KOPT-K1 (cell line): ENCODE data around the gene MEGF6.

ENCODE experiments used
- H3K27ac ChIP-seq: fragments of 200-600 bp; sonication (generic); 2 replicates; pipeline ENCODE4 v1.5.1; 2016; ENCODE audit warnings: antibody characterized with exemption, mild to moderate bottlenecking, low read depth, low read length; ENCODE audit not compliant: poor library complexity, severe bottlenecking
- H3K36me3 ChIP-seq: fragments of 200-600 bp; sonication (generic); 2 replicates; pipeline ENCODE4 v1.5.1; 2017; ENCODE audit warnings: antibody characterized with exemption, mild to moderate bottlenecking, low read length, moderate library complexity; ENCODE audit not compliant: insufficient read depth
- H3K9me3 ChIP-seq: fragments of 200-600 bp; sonication (generic); 2 replicates; pipeline ENCODE4 v1.5.1; 2017; ENCODE audit warnings: antibody characterized with exemption, low read length, mild to moderate bottlenecking; ENCODE audit not compliant: insufficient read depth, poor library complexity, severe bottlenecking

Gene MEGF6

DNA sequence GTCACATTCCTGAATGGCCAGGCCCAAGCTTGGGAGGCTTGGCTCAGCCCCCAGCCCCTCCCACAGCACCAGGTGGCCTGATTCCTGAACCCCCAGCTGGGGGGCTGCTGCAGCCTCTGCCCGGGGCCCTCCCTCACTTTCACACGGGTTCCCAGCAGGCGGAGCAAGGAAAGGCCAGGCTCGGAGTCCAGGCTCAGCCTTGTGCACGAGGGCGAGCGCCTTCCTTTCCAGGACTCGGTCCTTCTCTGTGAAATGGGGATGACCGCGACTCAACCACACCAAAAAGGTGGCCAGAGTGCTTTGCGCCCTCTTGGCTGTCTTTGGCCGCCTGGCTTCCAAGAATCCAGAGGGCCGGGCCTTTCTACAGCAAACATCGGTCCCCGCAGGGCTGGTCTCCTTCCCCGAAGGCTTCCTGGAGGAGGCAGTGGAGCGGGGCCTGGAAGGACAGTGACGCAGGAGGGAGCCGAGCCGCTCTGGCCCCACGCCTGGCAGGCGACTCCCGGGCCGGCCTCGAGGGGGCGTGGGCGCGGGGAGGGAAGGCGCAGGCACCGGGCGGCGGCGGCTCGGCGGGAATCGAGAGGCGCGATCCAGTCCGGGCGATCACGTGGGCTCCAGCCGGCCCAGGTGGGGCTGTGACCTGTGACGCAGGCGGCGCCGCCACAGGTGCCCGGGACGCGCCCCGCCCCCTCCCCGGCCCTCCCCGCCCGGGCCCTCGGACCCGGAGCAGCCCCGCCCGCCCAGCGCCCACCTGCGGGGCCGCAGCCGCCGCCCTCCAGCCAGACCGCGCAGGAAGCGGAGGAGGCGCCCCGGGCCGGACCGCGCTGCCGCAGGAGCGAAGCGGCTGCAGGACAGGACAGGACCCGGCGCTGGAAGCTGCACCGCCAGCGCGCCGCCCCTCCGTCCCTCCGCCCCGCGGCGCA, 157.2 kb downstream of the MEGF6 start, which contains the start of gene ARHGEF16:
Gene ARHGEF16 (plus strand): TSS at position 775 of the 920 bp plus-strand sequence. CDS start 8,420 bp downstream, outside the sequence.
- Histone ChIP-seq H3K36me3 (no peaks in the 10 kb centered on the region), H3K9me3 (no peaks in the 10 kb centered on the region), H3K27ac (no peak within 1 kb of the TSS)

GRCh38 chr1:3453203-3453761, 158.0 kb downstream of the MEGF6 start:
- Histone ChIP-seq H3K27ac (no peak overlapping the region), H3K36me3 (no peaks in the 10 kb centered on the region), H3K9me3 (no peaks in the 10 kb centered on the region)

DNA sequence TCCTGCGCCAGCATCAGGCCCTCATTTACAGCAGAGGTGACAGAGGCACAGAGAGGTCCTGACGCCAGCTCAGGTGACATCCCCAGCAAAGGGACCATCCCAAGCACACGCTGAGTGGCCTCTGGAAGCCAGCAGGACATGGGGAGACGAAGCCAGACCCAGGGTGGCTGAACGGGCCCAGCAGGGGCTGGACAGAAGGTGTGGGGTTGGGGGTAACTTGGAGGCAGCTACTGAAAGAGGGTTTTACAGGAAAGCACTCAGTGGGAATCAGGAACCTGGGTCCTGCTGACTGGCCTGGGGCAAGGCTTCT, 158.5 kb downstream of the MEGF6 start:
- Histone ChIP-seq H3K27ac (no peak overlapping the region), H3K9me3 (no peaks in the 10 kb centered on the region), H3K36me3 (no peaks in the 10 kb centered on the region)

GRCh38 chr1:3451994-3452865, 159.1 kb downstream of the MEGF6 start:
- Histone ChIP-seq H3K36me3 (no peaks in the 10 kb centered on the region), H3K27ac (no peak overlapping the region), H3K9me3 (no peaks in the 10 kb centered on the region)

GRCh38 chr1:3450983-3451382, 160.3 kb downstream of the MEGF6 start:
- Histone ChIP-seq H3K9me3 (peaks cover 6% of the 10 kb centered on the region), H3K36me3 (no peaks in the 10 kb centered on the region), H3K27ac (no peak overlapping the region)

GRCh38 chr1:3450202-3450863, 161.0 kb downstream of the MEGF6 start:
- Histone ChIP-seq H3K36me3 (no peaks in the 10 kb centered on the region), H3K9me3 (peaks cover 6% of the 10 kb centered on the region), H3K27ac (no peak overlapping the region)

DNA sequence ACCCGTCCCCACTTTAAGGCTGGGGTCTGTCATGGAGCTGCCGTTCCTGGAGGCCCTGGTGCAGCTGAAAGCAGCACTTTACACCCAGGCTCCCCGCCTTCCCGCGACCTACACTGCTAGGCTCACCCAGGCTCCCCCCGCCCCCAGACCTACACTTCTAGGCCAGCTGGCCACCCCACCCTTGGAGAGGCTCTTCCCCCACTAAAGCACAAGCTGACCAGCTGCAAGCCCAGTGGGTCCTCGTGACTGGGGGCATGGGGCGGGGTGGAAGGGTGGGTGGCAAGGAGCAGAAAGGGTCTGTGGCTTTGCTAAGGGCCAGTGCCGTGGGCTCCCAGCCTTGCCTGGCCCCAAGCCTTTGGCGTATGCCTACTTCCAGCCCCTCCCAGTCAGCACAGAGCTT, 166.6 kb downstream of the MEGF6 start:
- Histone ChIP-seq H3K36me3 (no peaks in the 10 kb centered on the region), H3K9me3 (peaks cover 6% of the 10 kb centered on the region), H3K27ac (no peak overlapping the region)

- Histone ChIP-seq H3K27ac (no peak overlapping the region), H3K36me3 (no peaks in the 10 kb centered on the region), H3K9me3 (peaks cover 6% of the 10 kb centered on the region)
Observed at GRCh38 chr1:3444298-3444697, 167.0 kb downstream of the MEGF6 start.

DNA sequence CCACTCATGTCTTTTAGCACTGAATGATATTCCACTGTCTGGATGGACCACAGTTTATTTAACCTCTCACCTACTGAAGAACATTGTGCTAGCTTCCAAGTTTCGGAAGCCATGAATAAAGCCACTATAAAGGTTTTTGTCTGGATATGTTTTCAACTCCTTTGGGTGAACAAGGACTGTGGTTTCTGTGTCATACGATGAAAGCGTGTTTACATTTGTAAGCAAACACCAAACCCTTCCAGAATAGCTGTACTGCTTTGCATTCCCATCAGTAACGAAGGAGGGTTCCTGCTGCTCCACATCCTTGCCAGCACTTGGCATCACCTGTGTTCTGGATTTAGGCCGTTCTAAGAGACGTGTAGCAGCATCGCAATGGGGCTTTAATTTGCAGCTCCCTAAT, 167.5 kb downstream of the MEGF6 start:
- Histone ChIP-seq H3K36me3 (no peaks in the 10 kb centered on the region), H3K9me3 (peaks cover 6% of the 10 kb centered on the region), H3K27ac (no peak overlapping the region)

DNA sequence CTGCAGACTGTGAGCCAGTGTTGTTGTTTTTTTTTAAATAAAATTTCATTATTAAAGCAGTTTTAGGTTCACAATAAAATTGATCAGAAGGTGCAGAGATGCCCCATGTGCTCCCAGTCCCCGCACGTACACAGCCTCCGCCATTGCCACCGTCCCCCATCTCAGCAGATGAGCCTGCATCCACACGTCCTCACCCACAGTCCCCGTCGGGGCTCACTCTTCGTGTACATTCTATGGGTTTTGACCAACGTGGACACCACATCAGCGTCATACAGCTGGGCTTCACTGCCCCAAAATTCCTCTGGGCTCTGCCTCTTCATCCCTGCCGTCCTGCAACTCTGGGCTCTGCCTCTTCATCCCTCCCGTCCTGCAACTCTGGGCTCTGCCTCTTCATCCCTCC, 168.4 kb downstream of the MEGF6 start:
- Histone ChIP-seq H3K36me3 (no peaks in the 10 kb centered on the region), H3K9me3 (peaks cover 6% of the 10 kb centered on the region), H3K27ac (no peak overlapping the region)

DNA sequence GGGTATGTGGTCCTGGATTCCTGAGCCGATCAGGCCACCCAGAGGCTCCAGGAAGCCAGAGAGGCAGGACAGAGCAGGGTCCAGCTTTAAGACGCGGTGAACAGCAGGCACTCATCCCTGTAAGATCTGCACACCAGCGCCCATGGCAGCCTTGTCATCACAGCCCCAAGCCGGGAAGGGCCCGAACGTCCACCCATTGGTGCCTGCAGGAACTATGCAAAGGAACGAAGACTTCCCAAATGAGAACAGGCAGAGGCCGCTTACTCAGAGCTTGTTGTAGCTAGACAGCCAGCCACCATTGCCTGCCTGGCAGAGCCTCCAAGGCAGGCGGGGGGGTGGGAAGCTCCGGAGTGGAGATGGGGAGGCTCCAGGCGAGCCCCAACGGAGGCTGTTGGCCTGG, 169.0 kb downstream of the MEGF6 start:
- Histone ChIP-seq H3K9me3 (peaks cover 6% of the 10 kb centered on the region), H3K27ac (no peak overlapping the region), H3K36me3 (no peaks in the 10 kb centered on the region)

- Histone ChIP-seq H3K9me3 (peaks cover 6% of the 10 kb centered on the region), H3K27ac (no peak overlapping the region)
Observed at GRCh38 chr1:3441880-3442279, 169.4 kb downstream of the MEGF6 start.

GRCh38 chr1:3441410-3441847, 169.9 kb downstream of the MEGF6 start:
- no peak overlapping the region for H3K27ac ChIP-seq
- peaks cover 4% of the 10 kb centered on the region for H3K9me3 ChIP-seq
- no peaks in the 10 kb centered on the region for H3K36me3 ChIP-seq

More at GRCh38 chr1:3441880-3442279, 169.4 kb downstream of the MEGF6 start:
- H3K36me3 ChIP-seq = no peaks in the 10 kb centered on the region

- no peaks in the 10 kb centered on the region for H3K9me3 ChIP-seq
- no peaks in the 10 kb centered on the region for H3K36me3 ChIP-seq
- H3K27ac ChIP-seq = no peak overlapping the region
Observed at GRCh38 chr1:3440711-3441409, 170.4 kb downstream of the MEGF6 start.
